Measurements from ENCODE around the gene WDR64.

GRCh38 chr1:241641773-241642592 lies 10.1 kb upstream of the WDR64 start:
- TF ChIP-seq, protein P1, sequence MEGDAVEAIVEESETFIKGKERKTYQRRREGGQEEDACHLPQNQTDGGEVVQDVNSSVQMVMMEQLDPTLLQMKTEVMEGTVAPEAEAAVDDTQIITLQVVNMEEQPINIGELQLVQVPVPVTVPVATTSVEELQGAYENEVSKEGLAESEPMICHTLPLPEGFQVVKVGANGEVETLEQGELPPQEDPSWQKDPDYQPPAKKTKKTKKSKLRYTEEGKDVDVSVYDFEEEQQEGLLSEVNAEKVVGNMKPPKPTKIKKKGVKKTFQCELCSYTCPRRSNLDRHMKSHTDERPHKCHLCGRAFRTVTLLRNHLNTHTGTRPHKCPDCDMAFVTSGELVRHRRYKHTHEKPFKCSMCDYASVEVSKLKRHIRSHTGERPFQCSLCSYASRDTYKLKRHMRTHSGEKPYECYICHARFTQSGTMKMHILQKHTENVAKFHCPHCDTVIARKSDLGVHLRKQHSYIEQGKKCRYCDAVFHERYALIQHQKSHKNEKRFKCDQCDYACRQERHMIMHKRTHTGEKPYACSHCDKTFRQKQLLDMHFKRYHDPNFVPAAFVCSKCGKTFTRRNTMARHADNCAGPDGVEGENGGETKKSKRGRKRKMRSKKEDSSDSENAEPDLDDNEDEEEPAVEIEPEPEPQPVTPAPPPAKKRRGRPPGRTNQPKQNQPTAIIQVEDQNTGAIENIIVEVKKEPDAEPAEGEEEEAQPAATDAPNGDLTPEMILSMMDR (IDR thresholded peaks at IDR 0.05; ENCODE audit: poor library complexity) = no peak
- TF ChIP-seq EZH2 (IDR thresholded peaks at IDR 0.05; ENCODE audit: borderline replicate concordance) = no peak

Measured in hepatocyte (in vitro differentiated cells).